Right atrium auricular region (tissue), 2 donors: ENCODE results near the gene SPATA19. TPM values are rescaled to one million over a fixed set of nuclear protein-coding genes. Genes with fewer than 3 reads are reported as not detected.

Experiments used
- DNase-seq: peaks from one replicate; pipeline ENCODE4 v3.0.0-alpha.2; 2019; ENCODE audit warnings: low spot score
- H3K27ac ChIP-seq, 2 donors: fragments of 200-600 bp; sonication (generic); 1 replicate in 1 of 2; 2 replicates in 1 of 2; pipeline ENCODE4 v1.5.1; 2016 to 2019
- H3K27me3 ChIP-seq, 2 donors: fragments of 200-600 bp; sonication (generic); one replicate each; pipeline versions ENCODE4 v1.5.1 to v1.6.0; 2017 to 2019
- H3K36me3 ChIP-seq: fragments of 200-600 bp; sonication (generic); one replicate; pipeline ENCODE4 v1.5.1; 2016
- H3K4me1 ChIP-seq, 2 donors: fragments of 200-600 bp; sonication (generic); one replicate each; pipeline versions ENCODE4 v1.5.1 to v1.6.0; 2017 to 2019
- H3K4me3 ChIP-seq, 2 donors: fragments of 200-600 bp; sonication (generic); 1 replicate in 1 of 2; 2 replicates in 1 of 2; pipeline ENCODE4 v1.5.1; 2017 to 2019; ENCODE audit warnings: mild to moderate bottlenecking in 1 of 2, moderate library complexity in 1 of 2
- H3K9me3 ChIP-seq, 2 donors: fragments of 200-600 bp; sonication (generic); one replicate each; pipeline ENCODE4 v1.5.1; 2019
- CTCF ChIP-seq, 2 donors: fragments of 200-600 bp; sonication (generic); IDR thresholded peaks; one replicate each; pipeline ENCODE4 v1.5.1; 2019; ENCODE audit warnings: antibody characterized with exemption in 2 of 2
- total RNA-seq, 2 donors: library from RNA; depleted of rRNA; stranded (reverse); fragments of >200 nt; gene quantifications; one replicate each; pipeline ENCODE4 v1.1.0, GENCODE V29; 2016

The SPATA19 gene
- total RNA-seq, 2 donors from 2014 or later = not detected

GRCh38 chr11:133842730-133843129 lies 2.6 kb downstream of the SPATA19 start:
- no peak for DNase-seq
- H3K27ac ChIP-seq = no peak overlapping the region
- no peaks in the 10 kb centered on the region for H3K4me1 ChIP-seq
- no peak for TF ChIP-seq CTCF (IDR thresholded peaks at IDR 0.05)
- H3K27me3 ChIP-seq = no peaks in the 10 kb centered on the region
- no peak overlapping the region for H3K4me3 ChIP-seq
- no peaks in the 10 kb centered on the region for H3K36me3 ChIP-seq
- peaks cover 0 to 5% of the 10 kb centered on the region in 2 donors for H3K9me3 ChIP-seq

- H3K4me3 ChIP-seq = no peak overlapping the region
- H3K9me3 ChIP-seq = peaks cover 0 to 11% of the 10 kb centered on the region in 2 donors
- H3K27me3 ChIP-seq = no peaks in the 10 kb centered on the region
- TF ChIP-seq CTCF (IDR thresholded peaks at IDR 0.05) = no peak
- no peak for DNase-seq
- H3K36me3 ChIP-seq = no peaks in the 10 kb centered on the region
- H3K4me1 ChIP-seq = no peaks in the 10 kb centered on the region
- H3K27ac ChIP-seq = no peak overlapping the region
Measured at GRCh38 chr11:133842053-133842452, 3.3 kb downstream of the SPATA19 start.

GRCh38 chr11:133841279-133842043 lies 3.9 kb downstream of the SPATA19 start:
- H3K27me3 ChIP-seq = no peaks in the 10 kb centered on the region
- no peaks in the 10 kb centered on the region for H3K4me1 ChIP-seq
- no peaks in the 10 kb centered on the region for H3K36me3 ChIP-seq
- H3K4me3 ChIP-seq = no peak overlapping the region
- no peak for TF ChIP-seq CTCF (IDR thresholded peaks at IDR 0.05)
- H3K9me3 ChIP-seq = peaks cover 0 to 11% of the 10 kb centered on the region in 2 donors
- no peak for DNase-seq
- H3K27ac ChIP-seq = no peak overlapping the region

- H3K9me3 ChIP-seq = peaks cover 0 to 11% of the 10 kb centered on the region in 2 donors
- DNase-seq = no peak
- TF ChIP-seq CTCF (IDR thresholded peaks at IDR 0.05) = no peak
- H3K36me3 ChIP-seq = no peaks in the 10 kb centered on the region
- H3K27ac ChIP-seq = no peak overlapping the region
- H3K27me3 ChIP-seq = no peaks in the 10 kb centered on the region
- no peak overlapping the region for H3K4me3 ChIP-seq
- no peaks in the 10 kb centered on the region for H3K4me1 ChIP-seq
Measured at GRCh38 chr11:133840479-133840941, 4.8 kb downstream of the SPATA19 start.

GRCh38 chr11:133835593-133836548 lies 9.4 kb downstream of the SPATA19 start:
- DNase-seq = no peak
- H3K4me1 ChIP-seq = no peaks in the 10 kb centered on the region
- no peaks in the 10 kb centered on the region for H3K36me3 ChIP-seq
- H3K4me3 ChIP-seq = no peak overlapping the region
- no peak for TF ChIP-seq CTCF (IDR thresholded peaks at IDR 0.05)
- peaks cover 0 to 11% of the 10 kb centered on the region in 2 donors for H3K9me3 ChIP-seq
- no peaks in the 10 kb centered on the region for H3K27me3 ChIP-seq
- H3K27ac ChIP-seq = no peak overlapping the region
